Measurements from ENCODE around the gene WASF3. TPM values are rescaled to one million over a fixed set of nuclear protein-coding genes. Genes with fewer than 3 reads are reported as not detected.
A peak's percentile ranks its signal among the peaks of the same experiment; 100 is the strongest.

Gene WASF3
- total and polyA plus RNA-seq, 2 of the 13 experiments (the other 11 are each of a cell fraction or from before 2014, with no cell fraction given) = 10.4 to 17.2 TPM

- H3K9me3 ChIP-seq (ENCODE audit: low read length) = no peaks in the 10 kb centered on the region
- no peak overlapping the region for H2AFZ ChIP-seq (ENCODE audit: low read length)
- in situ Hi-C loops (cut with HindIII; ENCODE audit: extremely low pct_ligation_motif_present, low pct_unique_long_range_greater_than_20kb) = no loop called here
- no peaks in the 10 kb centered on the region for H3K36me3 ChIP-seq (replicated peaks in 1 of 2; ENCODE audit: control insufficient read depth in 1 of 2, insufficient read depth in 2 of 2, low read length in 2 of 2)
- 39% methylated on average over 8 of the region's 8 CpGs for WGBS (ENCODE audit: low lambda C conversion rate)
- intact Hi-C loops (cut with micrococcal nuclease; ENCODE audit: unreplicated experiment) = no loop called here
- ChIA-PET CTCF (ENCODE audit: low intra/inter-chr PET ratio, low total read pairs) (no interaction called here), POLR2A (no interaction called here)
- no peak overlapping the region for H3K9ac ChIP-seq (ENCODE audit: insufficient read depth, low read depth, low read length)
- H4K20me1 ChIP-seq (ENCODE audit: insufficient read depth, low read length) = peaks cover 6% of the 10 kb centered on the region; the same call in 1 of the 2 replicates
- peak overlapping the region; percentile 40; the same call in 1 of the 2 replicates for H3K4me2 ChIP-seq (ENCODE audit: low read depth, low read length)
- ATAC-seq (no peak), FAIRE-seq (peak; percentile 23), DNase-seq (ENCODE audit: low spot score) (peak; percentile 35)
- H3K27ac ChIP-seq (ENCODE audit: extremely low read length, insufficient read depth, low read length) = no peak overlapping the region
- TF ChIP-seq GFI1 (CRISPR knock-in tag; IDR thresholded peaks at IDR 0.05; ENCODE audit: borderline replicate concordance) = no peak
- peak; percentile 24 for TF ChIP-seq ATF7 (IDR thresholded peaks at IDR 0.05)
- no peak for TF ChIP-seq ATF7 (CRISPR knock-in tag; IDR thresholded peaks at IDR 0.05)
- no peak for TF ChIP-seq ZNF383 (CRISPR knock-in tag; IDR thresholded peaks at IDR 0.05; ENCODE audit: borderline replicate concordance)
- peak; percentile 16; the same call in 1 of the 2 replicates for TF ChIP-seq SOX5 (CRISPR knock-in tag; IDR thresholded peaks at IDR 0.05; ENCODE audit: borderline replicate concordance)
- no peak for TF ChIP-seq TCF7 (IDR thresholded peaks at IDR 0.05; ENCODE audit: low read depth)
- TF ChIP-seq SOX13 (IDR thresholded peaks at IDR 0.05) = no peak
- peak in 1 of 2 experiments; percentile 48; a peak in 1 of 4 replicates for TF ChIP-seq SOX13 (CRISPR knock-in tag; conservative IDR thresholded peaks at IDR 0.05 in 1 of 2, IDR thresholded peaks at IDR 0.05 in 1 of 2)
- TF ChIP-seq ZFP41 (CRISPR knock-in tag; IDR thresholded peaks at IDR 0.05; ENCODE audit: borderline replicate concordance) = no peak
- no peak for TF ChIP-seq MIER2 (CRISPR knock-in tag; IDR thresholded peaks at IDR 0.05)
- H3K4me3 ChIP-seq (replicated peaks in 1 of 3; ENCODE audit: insufficient read depth in 1 of 3, low read depth in 2 of 3, low read length in 3 of 3) = no peak overlapping the region; a peak in 1 of 6 replicates
- BruUV-seq (replicated peaks) = no TSS peak
- H3K79me2 ChIP-seq (ENCODE audit: insufficient read depth, low read length) = peaks cover 69% of the 10 kb centered on the region
- no peaks in the 10 kb centered on the region for H3K27me3 ChIP-seq (ENCODE audit: control insufficient read depth in 1 of 2, insufficient read depth in 2 of 2, low read length in 2 of 2)
- H3K4me1 ChIP-seq (ENCODE audit: insufficient read depth, low read length) = peaks cover 59% of the 10 kb centered on the region
Measured at GRCh38 chr13:26561651-26562511, 4.4 kb downstream of the WASF3 start.

All from HepG2 (cell line).